Omental fat pad (tissue), 4 donors: ENCODE data around the gene ARHGEF12. TPM values are rescaled to one million over a fixed set of nuclear protein-coding genes. Genes with fewer than 3 reads are reported as not detected.
A peak's percentile ranks its signal among the peaks of the same experiment; 100 is the strongest.

ENCODE experiments used
- ATAC-seq: fragments of 150-250 bp; one replicate; pipeline ENCODE4 v1.9.1; 2016; ENCODE audit warnings: mild to moderate bottlenecking, moderate library complexity; ENCODE audit not compliant: low FRiP score
- DNase-seq: peaks from one replicate; pipeline ENCODE4 v3.0.0-alpha.2; 2019; ENCODE audit warnings: low spot score
- CTCF ChIP-seq, 3 donors: fragments of 450-650 bp; IDR thresholded peaks; one replicate each; pipeline ENCODE4 v1.5.1; 2016 to 2017; ENCODE audit warnings: antibody characterized with exemption in 3 of 3, mild to moderate bottlenecking in 3 of 3, moderate library complexity in 2 of 3
- total RNA-seq, 4 donors: library from RNA; depleted of rRNA; stranded (reverse); fragments of >200 nt; gene quantifications; one replicate each; pipeline ENCODE4 v1.1.0, GENCODE V29; 2016

Gene ARHGEF12
- total RNA-seq, 4 donors from 2014 or later, result 69.8 to 137 (median 75.2) TPM

GRCh38 chr11:120524536-120525085 lies 188.4 kb downstream of the ARHGEF12 start:
- no peak for DNase-seq
- no peak for ATAC-seq
- TF ChIP-seq CTCF (IDR thresholded peaks at IDR 0.05), result no peak

GRCh38 chr11:120525261-120526171 lies 189.3 kb downstream of the ARHGEF12 start:
- no peak for TF ChIP-seq CTCF (IDR thresholded peaks at IDR 0.05)
- DNase-seq (no peak), ATAC-seq (no peak)

GRCh38 chr11:120526241-120526640 lies 190.0 kb downstream of the ARHGEF12 start:
- DNase-seq, result no peak
- no peak for TF ChIP-seq CTCF (IDR thresholded peaks at IDR 0.05)
- no peak for ATAC-seq

GRCh38 chr11:120527111-120527761 lies 191.0 kb downstream of the ARHGEF12 start:
- ATAC-seq (peak; percentile 35), DNase-seq (no peak)
- no peak for TF ChIP-seq CTCF (IDR thresholded peaks at IDR 0.05)

GRCh38 chr11:120528749-120529148 lies 192.5 kb downstream of the ARHGEF12 start:
- ATAC-seq (no peak), DNase-seq (no peak)
- no peak for TF ChIP-seq CTCF (IDR thresholded peaks at IDR 0.05)

GRCh38 chr11:120529214-120529613 lies 193.0 kb downstream of the ARHGEF12 start:
- ATAC-seq (no peak), DNase-seq (no peak)
- TF ChIP-seq CTCF (IDR thresholded peaks at IDR 0.05), result no peak
